22Rv1 (cell line): ENCODE measurements around the gene ARSJ.

Experiments used
- CTCF ChIP-seq: fragments of 450-650 bp; IDR thresholded peaks from 2 replicates; pipeline ENCODE4 v1.5.1; 2017; ENCODE audit warnings: mild to moderate bottlenecking
- ZFX ChIP-seq: fragments of 450-650 bp; IDR thresholded peaks from 2 replicates; pipeline ENCODE4 v1.6.1; 2017; ENCODE audit warnings: antibody characterized with exemption, borderline replicate concordance

DNA sequence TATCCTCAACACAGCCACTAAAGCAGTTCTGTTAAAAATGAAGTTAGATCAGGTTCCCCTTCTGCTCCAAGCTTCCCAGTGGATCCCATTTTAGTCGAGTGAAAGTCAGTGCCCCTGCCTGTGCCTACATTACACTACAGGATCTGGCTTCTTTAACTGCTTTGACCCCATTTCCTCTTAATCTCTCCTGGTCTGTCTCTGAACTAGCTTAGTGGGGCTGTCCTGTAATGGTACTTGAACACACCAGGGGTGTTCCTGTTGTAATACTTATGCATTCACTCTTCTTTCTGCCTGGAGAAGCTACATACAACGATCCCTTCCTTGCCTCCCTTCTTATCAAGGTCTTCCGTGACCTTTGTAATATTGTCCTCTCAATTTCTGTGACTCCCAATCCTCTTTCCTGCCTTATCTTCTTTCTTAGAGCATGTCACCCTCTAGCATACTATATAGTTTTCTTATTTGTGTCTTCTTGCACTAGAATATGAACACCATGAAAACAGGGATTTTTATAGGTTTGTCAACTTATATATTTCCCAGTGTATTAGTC lies 16.7 kb downstream of the ARSJ start:
- TF ChIP-seq CTCF (no peak), ZFX (no peak)
